Hematopoietic multipotent progenitor cell treated with erythropoietin and hydrocortisone succinate and interleukin-3 and kit ligand, for 8 days (in vitro differentiated cells): ENCODE results near the gene SEPHS2.

Experiments
- DNase-seq: peaks from one replicate; pipeline ENCODE4 v3.0.0-alpha.2; 2015

SEPHS2 gene

GRCh38 chr16:30429418-30429677, 16.3 kb downstream of the SEPHS2 start:
- DNase-seq, result no peak

- no peak for DNase-seq
Observed at GRCh38 chr16:30428055-30428454, 17.6 kb downstream of the SEPHS2 start.

- DNase-seq, result no peak
Observed at GRCh38 chr16:30421010-30421409, 24.7 kb downstream of the SEPHS2 start.

GRCh38 chr16:30418350-30419181, 27.1 kb downstream of the SEPHS2 start:
- DNase-seq, result peak; percentile 20

- peak; percentile 95 for DNase-seq
Observed at GRCh38 chr16:30417529-30418349, 27.9 kb downstream of the SEPHS2 start.

GRCh38 chr16:30416624-30417528, 28.8 kb downstream of the SEPHS2 start:
- no peak for DNase-seq

- DNase-seq, result no peak
Observed at GRCh38 chr16:30416047-30416603, 29.5 kb downstream of the SEPHS2 start.

- DNase-seq, result no peak
Observed at GRCh38 chr16:30414159-30414558, 31.5 kb downstream of the SEPHS2 start.

GRCh38 chr16:30413112-30413806, 32.4 kb downstream of the SEPHS2 start:
- DNase-seq, result no peak

- peak; percentile 92 for DNase-seq
Observed at GRCh38 chr16:30409125-30410060, 36.3 kb downstream of the SEPHS2 start.

GRCh38 chr16:30407804-30408534, 37.7 kb downstream of the SEPHS2 start:
- DNase-seq, result no peak

GRCh38 chr16:30407102-30407803, 38.4 kb downstream of the SEPHS2 start, which contains the start of gene ZNF771:
ZNF771 (plus strand) TSS chr16:30407606; CDS start chr16:30408054, 448 bp downstream.
- DNase-seq, result peak; percentile 90

- no peak for DNase-seq
Observed at GRCh38 chr16:30406795-30407101, 38.9 kb downstream of the SEPHS2 start.

GRCh38 chr16:30401768-30402425, 43.8 kb downstream of the SEPHS2 start:
- no peak for DNase-seq

GRCh38 chr16:30399435-30400186, 46.1 kb downstream of the SEPHS2 start:
- no peak for DNase-seq

GRCh38 chr16:30398661-30399434, 46.8 kb downstream of the SEPHS2 start:
- no peak for DNase-seq
